ENCODE data around the gene HTATIP2. TPM values are rescaled to one million over a fixed set of nuclear protein-coding genes. Genes with fewer than 3 reads are reported as not detected.

The HTATIP2 gene
- total RNA-seq, 1 donor from 2014 or later, result 17.4 TPM

GRCh38 chr11:20406484-20406883 is 43.0 kb downstream of the HTATIP2 start:
- Histone ChIP-seq H3K36me3 (peaks cover 63% of the 10 kb centered on the region), H3K27ac (replicated peaks) (no peak overlapping the region), H3K27me3 (ENCODE audit: low read depth) (no peaks in the 10 kb centered on the region), H3K4me3 (no peak overlapping the region), H3K4me1 (no peaks in the 10 kb centered on the region), H3K9me3 (replicated peaks) (no peaks in the 10 kb centered on the region)
- no peak for TF ChIP-seq CTCF (IDR thresholded peaks at IDR 0.05; ENCODE audit: borderline replicate concordance)
- no peak for DNase-seq
- intact Hi-C loops (cut with micrococcal nuclease), result no loop called here

GRCh38 chr11:20407344-20407743 is 43.8 kb downstream of the HTATIP2 start:
- Histone ChIP-seq H3K4me1 (no peaks in the 10 kb centered on the region), H3K36me3 (peaks cover 63% of the 10 kb centered on the region), H3K27ac (replicated peaks) (no peak overlapping the region), H3K9me3 (replicated peaks) (no peaks in the 10 kb centered on the region), H3K4me3 (no peak overlapping the region), H3K27me3 (ENCODE audit: low read depth) (no peaks in the 10 kb centered on the region)
- no peak for DNase-seq
- intact Hi-C loops (cut with micrococcal nuclease), result no loop called here
- no peak for TF ChIP-seq CTCF (IDR thresholded peaks at IDR 0.05; ENCODE audit: borderline replicate concordance)

- no peak for TF ChIP-seq CTCF (IDR thresholded peaks at IDR 0.05; ENCODE audit: borderline replicate concordance)
- no peak for DNase-seq
- Histone ChIP-seq H3K4me3 (no peak overlapping the region), H3K9me3 (replicated peaks) (no peaks in the 10 kb centered on the region), H3K27ac (replicated peaks) (no peak overlapping the region), H3K36me3 (peaks cover 51% of the 10 kb centered on the region), H3K27me3 (ENCODE audit: low read depth) (no peaks in the 10 kb centered on the region), H3K4me1 (no peaks in the 10 kb centered on the region)
- intact Hi-C loops (cut with micrococcal nuclease), result no loop called here
Observed at GRCh38 chr11:20415432-20415831, 51.9 kb downstream of the HTATIP2 start.

- Histone ChIP-seq H3K4me1 (no peaks in the 10 kb centered on the region), H3K36me3 (peaks cover 67% of the 10 kb centered on the region), H3K27me3 (ENCODE audit: low read depth) (no peaks in the 10 kb centered on the region), H3K9me3 (replicated peaks) (no peaks in the 10 kb centered on the region), H3K4me3 (no peak overlapping the region), H3K27ac (replicated peaks) (no peak overlapping the region)
- DNase-seq, result no peak
- intact Hi-C loops (cut with micrococcal nuclease), result no loop called here
- no peak for TF ChIP-seq CTCF (IDR thresholded peaks at IDR 0.05; ENCODE audit: borderline replicate concordance)
Observed at GRCh38 chr11:20417771-20418170, 54.3 kb downstream of the HTATIP2 start.

GRCh38 chr11:20421946-20422345 is 58.4 kb downstream of the HTATIP2 start:
- DNase-seq, result no peak
- TF ChIP-seq CTCF (IDR thresholded peaks at IDR 0.05; ENCODE audit: borderline replicate concordance), result no peak
- Histone ChIP-seq H3K36me3 (peaks cover 56% of the 10 kb centered on the region), H3K9me3 (replicated peaks) (no peaks in the 10 kb centered on the region), H3K4me1 (no peaks in the 10 kb centered on the region), H3K27ac (replicated peaks) (no peak overlapping the region), H3K4me3 (no peak overlapping the region), H3K27me3 (ENCODE audit: low read depth) (no peaks in the 10 kb centered on the region)
- intact Hi-C loops (cut with micrococcal nuclease), result no loop called here

- Histone ChIP-seq H3K9me3 (replicated peaks) (no peaks in the 10 kb centered on the region), H3K36me3 (peaks cover 33% of the 10 kb centered on the region), H3K27ac (replicated peaks) (no peak overlapping the region), H3K4me3 (no peak overlapping the region), H3K27me3 (ENCODE audit: low read depth) (no peaks in the 10 kb centered on the region), H3K4me1 (no peaks in the 10 kb centered on the region)
- intact Hi-C loops (cut with micrococcal nuclease), result no loop called here
- DNase-seq, result no peak
- no peak for TF ChIP-seq CTCF (IDR thresholded peaks at IDR 0.05; ENCODE audit: borderline replicate concordance)
Observed at GRCh38 chr11:20429216-20429615, 65.7 kb downstream of the HTATIP2 start.

All from left ventricle myocardium inferior (tissue), 1 donor.